ENCODE results near the gene RIT1.

The RIT1 gene

DNA sequence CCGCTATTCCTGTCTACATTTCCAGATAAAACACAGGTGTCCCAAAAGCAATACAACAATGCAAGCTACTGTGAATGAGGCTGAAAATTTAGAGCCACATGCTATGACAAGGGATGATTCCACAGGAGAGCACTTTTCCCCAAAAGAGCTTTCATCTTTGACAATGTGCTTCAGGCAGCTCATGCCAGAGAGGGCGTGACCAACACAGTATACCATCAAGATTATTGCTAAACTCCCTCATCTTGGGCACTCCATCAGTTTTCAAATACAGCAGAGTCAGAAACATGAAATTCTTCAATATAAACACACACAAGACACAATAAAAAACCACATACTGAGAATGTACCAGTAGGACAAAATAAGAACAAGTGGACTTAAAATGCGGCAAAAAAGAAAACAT, 60.8 kb downstream of the RIT1 start:
- H3K36me3 ChIP-seq (replicated peaks; ENCODE audit: insufficient read depth, low read length) = peaks cover 12% of the 10 kb centered on the region; the same call in 1 of the 2 replicates
- H4K20me1 ChIP-seq (ENCODE audit: insufficient read depth, low read length) = no peaks in the 10 kb centered on the region
- no peak for DNase-seq
- no peak overlapping the region for H3K4me2 ChIP-seq (ENCODE audit: low read depth, low read length)
- no peaks in the 10 kb centered on the region for H3K9me2 ChIP-seq (replicated peaks; ENCODE audit: insufficient read depth, low read length)
- H3K9me3 ChIP-seq (replicated peaks; ENCODE audit: insufficient read depth, low read length) = no peaks in the 10 kb centered on the region
- no peak overlapping the region for H3K9ac ChIP-seq (ENCODE audit: low read length)
- no peak overlapping the region for H2AFZ ChIP-seq (ENCODE audit: low read length)
- no peak overlapping the region for H3K4me3 ChIP-seq (ENCODE audit: low read length)
- no peaks in the 10 kb centered on the region for H3K27me3 ChIP-seq (replicated peaks; ENCODE audit: insufficient read depth, low read length)
- no peaks in the 10 kb centered on the region for H3F3A ChIP-seq (ENCODE audit: insufficient read depth, low read length)
- H3K79me2 ChIP-seq (ENCODE audit: low read length) = peaks cover 81% of the 10 kb centered on the region
- TF ChIP-seq EZH2 (optimal IDR thresholded peaks at IDR 0.05; ENCODE audit: low read depth, low read length) (no peak), EZH2phosphoT487 (IDR thresholded peaks at IDR 0.05; ENCODE audit: low read length) (no peak)
- TF ChIP-seq, protein P1, sequence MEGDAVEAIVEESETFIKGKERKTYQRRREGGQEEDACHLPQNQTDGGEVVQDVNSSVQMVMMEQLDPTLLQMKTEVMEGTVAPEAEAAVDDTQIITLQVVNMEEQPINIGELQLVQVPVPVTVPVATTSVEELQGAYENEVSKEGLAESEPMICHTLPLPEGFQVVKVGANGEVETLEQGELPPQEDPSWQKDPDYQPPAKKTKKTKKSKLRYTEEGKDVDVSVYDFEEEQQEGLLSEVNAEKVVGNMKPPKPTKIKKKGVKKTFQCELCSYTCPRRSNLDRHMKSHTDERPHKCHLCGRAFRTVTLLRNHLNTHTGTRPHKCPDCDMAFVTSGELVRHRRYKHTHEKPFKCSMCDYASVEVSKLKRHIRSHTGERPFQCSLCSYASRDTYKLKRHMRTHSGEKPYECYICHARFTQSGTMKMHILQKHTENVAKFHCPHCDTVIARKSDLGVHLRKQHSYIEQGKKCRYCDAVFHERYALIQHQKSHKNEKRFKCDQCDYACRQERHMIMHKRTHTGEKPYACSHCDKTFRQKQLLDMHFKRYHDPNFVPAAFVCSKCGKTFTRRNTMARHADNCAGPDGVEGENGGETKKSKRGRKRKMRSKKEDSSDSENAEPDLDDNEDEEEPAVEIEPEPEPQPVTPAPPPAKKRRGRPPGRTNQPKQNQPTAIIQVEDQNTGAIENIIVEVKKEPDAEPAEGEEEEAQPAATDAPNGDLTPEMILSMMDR (IDR thresholded peaks at IDR 0.05; ENCODE audit: low read length) = no peak
- no peaks in the 10 kb centered on the region for H3K4me1 ChIP-seq (ENCODE audit: low read length)
- no peak overlapping the region for H3K27ac ChIP-seq (ENCODE audit: low read length)

DNA sequence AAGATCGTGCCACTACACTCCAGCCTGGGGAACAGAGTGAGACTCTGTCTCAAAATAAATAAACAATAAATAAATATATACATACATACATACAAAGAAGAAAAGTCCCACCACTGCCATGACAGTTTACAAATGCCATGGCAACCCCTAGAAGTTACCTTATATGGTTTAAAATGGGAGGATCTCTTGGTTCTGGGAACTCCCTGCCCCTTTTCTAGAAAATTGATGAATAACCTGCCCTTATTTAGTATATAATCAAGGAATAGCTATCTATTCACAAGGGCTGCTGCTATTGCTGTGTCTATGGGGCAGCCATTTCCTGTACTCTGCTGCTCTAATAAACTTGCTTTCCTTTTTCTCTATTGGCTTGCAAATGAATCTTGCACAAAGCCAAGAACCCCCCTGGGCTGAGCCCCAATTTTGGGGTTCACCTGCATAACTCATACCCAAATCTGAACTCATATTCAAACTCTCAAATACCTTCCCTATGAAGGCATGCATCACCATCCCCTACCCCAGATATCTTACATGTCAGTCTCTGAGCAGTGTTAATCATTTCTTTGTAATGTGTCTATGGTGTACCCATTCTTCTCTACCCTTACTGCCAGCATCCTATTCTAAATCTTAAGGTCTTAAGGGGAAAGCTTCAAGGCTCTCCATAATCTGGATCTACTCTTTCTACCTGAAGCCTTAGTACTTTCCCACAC, 63.2 kb downstream of the RIT1 start:
- no peaks in the 10 kb centered on the region for H3K27me3 ChIP-seq (replicated peaks; ENCODE audit: insufficient read depth, low read length)
- peaks cover 10% of the 10 kb centered on the region; the same call in 1 of the 2 replicates for H3K36me3 ChIP-seq (replicated peaks; ENCODE audit: insufficient read depth, low read length)
- no peaks in the 10 kb centered on the region for H3K9me2 ChIP-seq (replicated peaks; ENCODE audit: insufficient read depth, low read length)
- DNase-seq = no peak
- H3K79me2 ChIP-seq (ENCODE audit: low read length) = peaks cover 87% of the 10 kb centered on the region
- no peaks in the 10 kb centered on the region for H3F3A ChIP-seq (ENCODE audit: insufficient read depth, low read length)
- no peak overlapping the region for H3K4me2 ChIP-seq (ENCODE audit: low read depth, low read length)
- no peaks in the 10 kb centered on the region for H3K9me3 ChIP-seq (replicated peaks; ENCODE audit: insufficient read depth, low read length)
- no peak overlapping the region for H3K9ac ChIP-seq (ENCODE audit: low read length)
- H3K4me3 ChIP-seq (ENCODE audit: low read length) = no peak overlapping the region
- H3K27ac ChIP-seq (ENCODE audit: low read length) = no peak overlapping the region
- TF ChIP-seq EZH2phosphoT487 (IDR thresholded peaks at IDR 0.05; ENCODE audit: low read length) (no peak), EZH2 (optimal IDR thresholded peaks at IDR 0.05; ENCODE audit: low read depth, low read length) (no peak)
- TF ChIP-seq, protein P1 (IDR thresholded peaks at IDR 0.05; ENCODE audit: low read length) = no peak
- H3K4me1 ChIP-seq (ENCODE audit: low read length) = no peaks in the 10 kb centered on the region
- H4K20me1 ChIP-seq (ENCODE audit: insufficient read depth, low read length) = 0 out of 2 replicates have a peak, but pooled peaks cover 4% of the 10 kb centered on the region
- H2AFZ ChIP-seq (ENCODE audit: low read length) = no peak overlapping the region

All from MM.1S (cell line).